ENCODE results near the gene NR3C1. TPM values are rescaled to one million over a fixed set of nuclear protein-coding genes. Genes with fewer than 3 reads are reported as not detected.

NR3C1 gene
- total RNA-seq, 1 donor from 2014 or later, result 47.8 TPM

DNA sequence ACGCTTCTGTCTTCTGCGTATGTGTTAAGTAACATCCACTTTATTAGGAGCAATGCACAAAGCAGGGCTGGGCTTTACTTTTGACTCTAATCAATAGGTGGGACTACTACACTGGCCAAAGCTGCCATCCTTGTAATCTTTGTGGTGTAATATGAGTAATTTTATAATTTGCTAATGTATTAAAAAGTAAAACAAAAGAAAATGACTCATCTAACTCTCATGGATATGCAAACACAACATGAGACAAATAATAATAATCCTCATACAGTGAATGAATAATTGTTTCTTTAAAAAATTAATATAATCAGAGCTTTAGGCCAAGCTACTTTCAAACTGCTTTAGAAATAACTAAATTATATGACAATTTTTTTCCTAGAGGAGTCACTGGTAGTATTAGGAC is 90.7 kb downstream of the NR3C1 start:
- H3K27ac Mint-ChIP-seq (ENCODE audit: unreplicated experiment), result no peak overlapping the region
- H3K9me3 Mint-ChIP-seq (ENCODE audit: unreplicated experiment), result no peaks in the 10 kb centered on the region
- TF ChIP-seq CTCF (IDR thresholded peaks at IDR 0.05), result no peak
- H3K27me3 Mint-ChIP-seq (ENCODE audit: unreplicated experiment), result no peaks in the 10 kb centered on the region
- DNase-seq (ENCODE audit: extremely low spot score, unreplicated experiment), result no peak
- no peak overlapping the region for H3K4me3 Mint-ChIP-seq (ENCODE audit: unreplicated experiment)
- peaks cover 63% of the 10 kb centered on the region for H3K4me1 Mint-ChIP-seq (ENCODE audit: unreplicated experiment)
- H3K36me3 Mint-ChIP-seq (ENCODE audit: unreplicated experiment), result peaks cover 42% of the 10 kb centered on the region

DNA sequence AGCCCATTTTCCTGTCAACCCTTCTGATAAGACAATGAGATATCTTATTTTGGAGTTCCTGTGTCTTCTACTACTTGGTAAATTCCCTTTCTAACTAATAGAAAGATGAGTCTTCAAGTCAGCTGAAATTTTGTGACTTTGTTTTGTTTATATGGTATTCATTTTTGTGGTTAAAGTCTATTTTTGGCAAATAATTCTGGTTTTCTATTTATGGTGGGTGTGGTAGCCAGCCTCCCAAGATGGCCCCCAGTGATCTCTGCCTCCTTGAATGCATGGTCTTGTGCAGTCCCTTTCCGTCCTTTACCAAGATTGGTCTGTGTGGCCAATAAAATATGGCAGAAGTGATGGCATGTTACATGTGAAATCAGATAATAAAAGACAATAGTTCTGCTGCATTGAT is 91.5 kb downstream of the NR3C1 start:
- Mint-ChIP-seq H3K4me3 (ENCODE audit: unreplicated experiment) (no peak overlapping the region), H3K27ac (ENCODE audit: unreplicated experiment) (peak overlapping the region; percentile 58)

GRCh38 chr5:143311428-143311827 is 92.1 kb downstream of the NR3C1 start:
- TF ChIP-seq CTCF (IDR thresholded peaks at IDR 0.05), result no peak
- Mint-ChIP-seq H3K27ac (ENCODE audit: unreplicated experiment) (peak overlapping the region; percentile 58), H3K4me3 (ENCODE audit: unreplicated experiment) (no peak overlapping the region), H3K4me1 (ENCODE audit: unreplicated experiment) (peaks cover 65% of the 10 kb centered on the region), H3K27me3 (ENCODE audit: unreplicated experiment) (no peaks in the 10 kb centered on the region), H3K9me3 (ENCODE audit: unreplicated experiment) (no peaks in the 10 kb centered on the region), H3K36me3 (ENCODE audit: unreplicated experiment) (peaks cover 47% of the 10 kb centered on the region)
- DNase-seq (ENCODE audit: extremely low spot score, unreplicated experiment), result no peak

More for the DNA sequence above, 91.5 kb downstream of the NR3C1 start:
- Mint-ChIP-seq H3K9me3 (ENCODE audit: unreplicated experiment) (no peaks in the 10 kb centered on the region), H3K27me3 (ENCODE audit: unreplicated experiment) (no peaks in the 10 kb centered on the region), H3K4me1 (ENCODE audit: unreplicated experiment) (peaks cover 65% of the 10 kb centered on the region), H3K36me3 (ENCODE audit: unreplicated experiment) (peaks cover 47% of the 10 kb centered on the region)
- DNase-seq (ENCODE audit: extremely low spot score, unreplicated experiment), result no peak
- TF ChIP-seq CTCF (IDR thresholded peaks at IDR 0.05), result no peak

DNA sequence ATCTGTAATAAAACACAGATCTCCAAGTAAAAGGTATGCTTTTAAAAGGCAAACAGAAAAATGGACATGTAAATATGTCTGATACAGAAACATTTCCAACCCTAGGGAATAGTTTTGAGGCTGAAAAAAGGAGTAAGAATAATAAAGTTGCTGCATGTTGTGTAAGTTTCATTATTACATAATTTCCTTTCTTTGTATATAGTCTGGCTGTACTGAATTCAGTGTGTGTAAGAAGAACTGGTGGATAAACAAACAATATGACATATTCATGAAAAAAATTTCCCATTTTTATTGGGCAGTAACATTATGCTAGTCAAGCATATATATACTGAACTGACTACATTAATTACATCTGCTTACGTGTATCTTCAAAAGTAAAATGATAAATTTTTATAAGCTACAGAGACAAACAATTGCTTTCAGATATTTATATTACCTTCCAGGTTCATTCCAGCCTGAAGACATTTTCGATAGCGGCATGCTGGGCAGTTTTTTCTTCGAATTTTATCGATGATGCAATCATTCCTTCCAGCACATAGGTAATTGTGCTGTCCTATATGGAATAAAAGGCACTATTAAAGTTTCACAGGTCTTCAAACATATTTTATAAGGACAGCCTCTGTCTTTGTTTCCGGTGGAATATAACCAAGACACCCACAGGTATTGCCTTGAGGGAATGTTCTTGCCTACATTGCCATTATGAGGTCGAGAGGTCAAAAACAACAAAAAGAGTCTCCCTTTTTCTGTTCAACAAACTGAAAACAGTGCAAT is 93.6 kb downstream of the NR3C1 start:
- no peak for TF ChIP-seq CTCF (IDR thresholded peaks at IDR 0.05)
- Mint-ChIP-seq H3K4me1 (ENCODE audit: unreplicated experiment) (peaks cover 64% of the 10 kb centered on the region), H3K4me3 (ENCODE audit: unreplicated experiment) (no peak overlapping the region), H3K27me3 (ENCODE audit: unreplicated experiment) (no peaks in the 10 kb centered on the region), H3K27ac (ENCODE audit: unreplicated experiment) (peak overlapping the region; percentile 70), H3K36me3 (ENCODE audit: unreplicated experiment) (peaks cover 59% of the 10 kb centered on the region), H3K9me3 (ENCODE audit: unreplicated experiment) (peaks cover 3% of the 10 kb centered on the region)
- DNase-seq (ENCODE audit: extremely low spot score, unreplicated experiment), result no peak

DNA sequence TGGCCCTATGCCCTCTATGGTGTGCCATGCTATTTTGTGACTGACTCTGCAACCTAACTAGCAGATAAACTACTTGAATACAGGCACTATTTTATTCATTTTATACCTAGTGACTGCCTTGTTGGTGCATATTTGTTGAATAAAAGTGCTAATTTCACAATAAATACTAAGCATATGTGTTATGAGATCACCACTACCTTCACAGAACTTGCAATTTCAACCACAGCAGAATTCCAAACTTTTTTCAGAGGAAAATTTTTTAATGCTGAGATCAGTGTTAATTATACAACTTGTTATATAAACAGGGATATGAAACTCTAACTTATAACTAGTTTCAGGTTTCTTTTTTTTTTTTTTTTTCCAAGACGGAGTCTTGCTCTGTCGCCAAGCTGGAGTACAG is 94.8 kb downstream of the NR3C1 start:
- no peak for TF ChIP-seq CTCF (IDR thresholded peaks at IDR 0.05)
- no peak overlapping the region for H3K27ac Mint-ChIP-seq (ENCODE audit: unreplicated experiment)
- no peaks in the 10 kb centered on the region for H3K27me3 Mint-ChIP-seq (ENCODE audit: unreplicated experiment)
- H3K9me3 Mint-ChIP-seq (ENCODE audit: unreplicated experiment), result peaks cover 8% of the 10 kb centered on the region
- H3K36me3 Mint-ChIP-seq (ENCODE audit: unreplicated experiment), result peaks cover 65% of the 10 kb centered on the region
- H3K4me1 Mint-ChIP-seq (ENCODE audit: unreplicated experiment), result peaks cover 53% of the 10 kb centered on the region
- no peak overlapping the region for H3K4me3 Mint-ChIP-seq (ENCODE audit: unreplicated experiment)
- DNase-seq (ENCODE audit: extremely low spot score, unreplicated experiment), result no peak

All from osteocyte (in vitro differentiated cells).